LNCAP (cell line): Measurements from ENCODE around the gene OIT3.

Experiments used
- CTCF ChIP-seq: fragments of 450-650 bp; IDR thresholded peaks from 2 replicates; pipeline ENCODE4 v1.5.1; 2017; ENCODE audit warnings: mild to moderate bottlenecking

The OIT3 gene

DNA sequence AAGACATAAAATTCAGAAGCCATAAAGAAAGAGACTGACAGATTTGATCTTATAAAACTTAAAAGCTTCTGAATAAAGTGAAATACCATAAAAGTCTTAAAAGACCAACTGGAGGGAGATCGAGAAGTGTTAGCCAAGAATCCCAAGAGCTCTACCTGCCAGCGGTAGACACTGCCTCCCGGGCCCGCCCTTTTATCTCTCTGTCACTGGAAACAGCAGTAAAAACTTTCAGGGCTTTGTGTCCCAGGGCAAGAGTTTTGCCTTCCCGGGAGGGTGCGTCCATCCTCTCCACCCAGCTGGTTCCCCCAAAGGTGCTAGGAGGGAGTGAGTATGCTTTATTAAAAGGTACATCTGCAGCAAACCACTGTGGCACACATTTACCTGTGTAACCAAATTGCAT, 55.2 kb downstream of the OIT3 start:
- TF ChIP-seq CTCF = no peak

DNA sequence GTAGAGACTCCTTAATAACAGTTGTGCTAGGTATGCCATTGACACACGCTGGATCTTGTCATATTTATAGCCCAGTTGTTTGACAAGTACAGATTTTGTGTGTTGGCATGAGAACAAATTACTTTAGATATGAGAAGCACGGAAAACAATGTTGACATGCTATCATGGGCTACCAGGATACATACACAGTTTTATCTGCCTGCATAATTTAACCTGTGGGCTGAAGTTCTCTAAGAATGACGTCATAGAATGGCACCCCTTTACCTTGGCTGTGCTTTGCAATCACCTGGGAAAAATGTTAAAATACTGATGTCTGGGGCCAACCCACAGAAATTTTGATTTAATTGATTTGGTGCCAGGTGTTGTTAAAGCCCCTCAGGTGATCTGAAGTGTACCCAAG, 58.2 kb downstream of the OIT3 start:
- no peak for TF ChIP-seq CTCF

GRCh38 chr10:72952189-72952588, 58.6 kb downstream of the OIT3 start:
- TF ChIP-seq CTCF = no peak

- TF ChIP-seq CTCF = no peak
These were observed 59.2 kb downstream of the OIT3 start for GRCh38 chr10:72952642-72953158.

- TF ChIP-seq CTCF = no peak
These were observed 60.1 kb downstream of the OIT3 start for GRCh38 chr10:72953687-72954086.

GRCh38 chr10:72954230-72954595, 60.7 kb downstream of the OIT3 start:
- no peak for TF ChIP-seq CTCF

DNA sequence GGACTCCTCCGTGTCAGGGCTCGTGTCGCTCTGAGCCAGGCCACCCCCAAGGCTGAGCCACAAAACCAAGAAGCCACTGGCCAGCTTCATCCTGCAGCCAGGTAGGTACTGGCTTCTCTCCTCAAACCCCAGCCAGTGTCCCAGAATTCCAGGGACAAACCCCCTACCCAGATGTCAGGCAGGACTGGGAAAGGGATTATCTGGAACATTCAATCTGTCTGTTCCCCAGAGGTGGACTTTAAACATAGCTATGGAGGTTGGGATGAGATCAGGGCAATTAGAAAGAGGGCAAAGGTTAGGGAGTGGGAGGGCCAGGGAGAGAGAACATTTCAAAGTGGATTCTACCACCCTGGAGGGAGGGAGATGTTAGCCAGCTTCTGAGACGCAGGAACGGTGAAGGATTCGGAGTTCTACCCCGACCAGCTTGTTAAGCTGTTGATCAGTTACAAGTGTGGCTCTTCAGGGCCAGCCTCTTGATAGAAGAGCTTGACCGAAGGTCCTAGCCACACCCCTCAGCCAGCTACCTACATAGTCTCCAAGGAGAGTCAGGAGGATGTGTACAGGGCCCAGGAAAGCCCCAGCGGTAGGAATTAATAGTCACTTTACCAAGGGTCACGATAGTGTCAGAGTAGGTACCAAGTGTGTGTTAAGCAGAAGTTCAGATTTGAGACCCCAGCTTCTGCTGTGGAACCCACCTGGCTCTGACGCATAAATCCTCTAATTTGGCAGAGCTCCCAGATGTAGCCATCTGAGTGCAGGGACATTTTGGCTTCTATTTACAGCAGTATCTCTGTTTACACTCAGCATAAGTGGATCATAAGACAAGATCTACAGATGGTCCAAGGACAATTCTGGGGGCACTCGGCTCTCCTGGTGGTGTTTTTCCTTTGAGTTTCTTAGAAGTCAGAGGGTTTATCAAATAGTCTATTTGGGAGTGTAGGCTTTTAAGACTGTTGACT, 61.3 kb downstream of the OIT3 start, which contains the start of gene PLA2G12B:
TSS of gene PLA2G12B (minus strand) at position 211 of the 959 bp plus-strand sequence. CDS start at position 90, 121 bp downstream.
- TF ChIP-seq CTCF = no peak
